Stimulated activated CD4-positive, alpha-beta T cell treated with anti-CD3 and anti-CD28 coated beads, TNF-alpha, amount 100 ng/mL, for 24 hours (primary cell): ENCODE measurements around the gene GABRP.
A peak's percentile ranks its signal among the peaks of the same experiment; 100 is the strongest.
"Not testable (repeated sequence)": the region's sequence is repeated elsewhere in the genome, so short reads cannot be mapped to it uniquely, and the experiment has no call there.

Experiments
- DNase-seq, 3 experiments: peaks; one replicate each; pipeline ENCODE4 v3.0.0-alpha.2; 2020; ENCODE audit warnings: low read depth in 3 of 3

GABRP gene

DNA sequence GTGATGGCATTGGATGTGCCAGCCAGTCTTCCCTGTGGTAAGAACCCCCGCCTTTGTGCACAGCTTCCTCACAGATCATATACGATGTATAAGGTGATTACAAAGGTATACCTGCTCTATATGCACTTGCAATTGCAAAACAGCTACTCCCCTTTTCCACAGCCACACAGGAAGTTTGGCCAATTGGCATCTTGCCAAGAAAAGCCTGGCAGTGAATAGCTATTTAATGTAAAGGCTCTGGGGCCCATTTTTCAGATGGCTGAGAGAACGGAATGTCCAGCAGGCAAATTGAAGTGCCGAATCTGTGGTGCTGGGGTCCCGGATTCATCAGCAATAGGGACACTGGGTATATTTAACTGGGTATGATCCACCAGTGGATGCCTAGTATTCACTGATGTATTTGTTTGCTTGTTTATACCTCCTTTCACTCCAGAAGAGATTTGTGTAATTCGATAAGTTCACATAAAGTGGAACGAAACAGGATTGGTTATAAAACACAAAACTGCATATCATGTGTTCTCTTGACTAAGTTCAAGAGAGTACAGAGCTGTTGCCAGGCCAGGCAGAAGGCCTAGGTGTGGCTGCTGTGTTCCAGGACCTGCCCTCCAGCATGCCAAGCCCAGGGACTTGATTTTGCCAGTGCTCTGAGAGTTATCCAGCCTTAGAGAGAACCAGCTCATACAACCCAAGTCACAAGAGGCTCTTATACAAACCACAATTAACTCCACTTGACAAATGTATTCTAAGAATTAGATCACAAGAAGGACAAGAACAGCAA is 27.7 kb upstream of the GABRP start:
- DNase-seq: no peak

DNA sequence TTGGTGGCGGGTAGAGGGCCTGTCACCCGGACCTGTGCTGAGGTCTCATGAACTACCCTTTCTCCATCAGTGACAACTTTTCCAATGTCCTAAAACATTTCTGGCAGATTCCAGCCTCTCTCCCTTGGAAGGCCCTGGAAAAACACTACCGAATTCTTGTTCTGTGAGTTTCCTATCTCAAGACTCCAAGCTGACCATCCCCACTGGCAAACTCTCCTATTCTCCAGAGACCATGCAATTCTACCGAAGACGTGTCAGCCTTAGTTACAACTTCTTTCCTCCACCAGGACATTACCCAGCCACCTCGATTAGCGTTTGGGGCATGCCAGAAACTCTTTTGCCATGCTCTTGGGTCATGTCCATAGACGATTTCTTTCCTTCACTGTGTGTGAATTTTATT is 26.8 kb upstream of the GABRP start:
- no peak for DNase-seq

DNA sequence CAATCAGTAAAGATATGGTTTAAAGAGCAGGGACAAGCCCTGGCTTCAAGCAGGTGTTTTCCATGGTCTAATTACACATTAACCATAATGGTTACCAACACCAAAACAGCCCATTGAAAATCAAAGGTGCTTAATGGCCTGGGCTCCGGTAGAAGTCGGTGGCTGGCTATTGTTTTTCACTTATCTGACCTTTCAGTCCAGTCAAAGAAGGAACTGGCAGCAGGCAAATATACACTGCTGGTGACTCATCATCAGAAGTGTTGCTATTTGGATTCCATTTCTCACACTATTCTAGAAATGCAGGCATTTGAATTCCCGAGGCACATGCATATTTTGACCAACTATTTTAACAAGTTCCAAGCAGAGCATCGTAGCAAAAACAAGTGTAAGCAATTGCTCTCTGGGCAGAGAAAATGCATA is 26.3 kb upstream of the GABRP start:
- no peak for DNase-seq

DNA sequence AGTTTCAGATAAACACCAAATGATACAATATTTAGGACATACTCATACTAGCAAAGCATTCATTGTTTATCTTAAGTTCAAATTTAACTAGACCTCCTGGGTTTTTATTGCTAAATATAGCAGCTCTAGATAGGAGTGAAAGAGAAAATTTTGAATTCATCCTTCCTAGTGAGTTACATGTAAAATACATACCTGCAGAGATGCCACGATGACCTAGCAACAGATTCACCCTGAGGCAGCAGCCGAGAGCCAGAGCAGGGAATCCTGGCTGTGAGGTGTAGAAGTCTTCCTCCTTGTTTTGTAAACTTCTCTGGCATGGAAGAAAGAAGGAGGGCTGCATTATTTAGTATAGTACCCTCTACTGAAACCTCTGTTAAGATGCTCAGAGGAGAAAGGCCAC is 25.9 kb upstream of the GABRP start:
- DNase-seq: no peak

DNA sequence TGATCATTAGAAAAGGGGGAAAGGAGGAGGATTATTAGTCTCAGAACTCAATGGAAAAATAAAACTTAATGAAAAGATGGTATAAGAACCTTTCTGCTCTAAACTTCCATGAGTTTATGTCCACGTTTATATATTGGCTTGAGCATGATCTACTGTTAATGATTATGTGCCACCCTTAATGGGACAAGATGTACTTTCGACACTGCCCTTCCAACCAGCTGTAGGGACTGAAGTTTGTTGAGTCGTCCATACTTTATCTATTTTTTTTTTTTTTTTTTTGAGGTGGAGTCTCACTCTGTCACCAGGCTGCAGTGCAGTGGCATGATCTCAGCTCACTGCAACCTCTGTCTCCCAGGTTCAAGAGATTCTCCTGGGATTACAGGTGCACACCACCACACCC is 25.0 kb upstream of the GABRP start:
- DNase-seq: no peak

DNA sequence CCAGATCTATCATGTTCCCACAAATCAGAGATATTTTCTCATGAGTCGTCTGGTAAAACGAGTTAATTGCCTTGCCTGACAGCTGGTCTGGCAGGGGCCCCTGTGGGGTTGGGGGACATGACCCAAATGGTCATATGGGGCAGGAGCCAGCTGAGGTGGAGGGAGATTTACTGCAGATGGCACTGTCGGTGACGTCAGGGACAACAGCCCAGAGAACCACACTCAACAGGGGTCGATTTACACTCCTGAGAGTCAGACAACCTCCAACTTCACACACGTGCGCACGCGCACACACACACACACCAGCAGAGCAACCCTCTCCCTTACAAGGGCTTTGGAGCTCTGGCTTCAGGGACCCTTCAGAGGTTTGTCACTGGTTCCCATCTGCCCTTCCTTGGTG is 23.4 kb upstream of the GABRP start:
- DNase-seq: no peak

DNA sequence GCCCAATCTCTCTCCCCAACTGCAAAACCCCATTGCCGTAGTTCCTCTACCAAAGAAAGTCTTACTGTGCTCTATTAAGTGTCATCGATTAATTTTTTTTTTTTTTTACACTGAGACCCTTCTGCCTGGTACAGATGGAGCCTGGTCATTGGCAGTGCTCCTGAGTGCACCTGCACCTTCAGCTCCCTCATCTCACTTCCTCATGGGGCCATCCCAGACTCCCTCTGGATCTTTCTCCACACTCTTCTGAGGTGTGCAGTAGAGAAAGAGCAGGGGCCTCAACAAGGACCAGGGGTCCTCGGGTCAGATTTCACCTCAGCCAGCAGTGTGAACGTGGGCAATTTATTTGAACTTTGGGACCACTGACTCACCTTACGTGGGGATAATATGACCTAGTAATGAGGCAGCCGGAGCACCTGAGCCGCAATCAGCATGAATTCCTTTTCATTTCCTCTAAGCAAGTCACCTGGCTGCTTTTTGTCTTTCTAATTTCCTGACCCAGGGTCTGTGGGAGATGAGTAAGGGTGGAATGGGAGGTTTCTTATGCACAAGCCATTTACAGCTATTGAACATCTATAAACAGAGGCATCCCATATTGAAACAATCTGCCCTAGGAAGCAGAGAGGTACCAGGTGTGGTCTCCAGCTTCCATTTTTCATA is 22.3 kb upstream of the GABRP start:
- DNase-seq: no peak

DNA sequence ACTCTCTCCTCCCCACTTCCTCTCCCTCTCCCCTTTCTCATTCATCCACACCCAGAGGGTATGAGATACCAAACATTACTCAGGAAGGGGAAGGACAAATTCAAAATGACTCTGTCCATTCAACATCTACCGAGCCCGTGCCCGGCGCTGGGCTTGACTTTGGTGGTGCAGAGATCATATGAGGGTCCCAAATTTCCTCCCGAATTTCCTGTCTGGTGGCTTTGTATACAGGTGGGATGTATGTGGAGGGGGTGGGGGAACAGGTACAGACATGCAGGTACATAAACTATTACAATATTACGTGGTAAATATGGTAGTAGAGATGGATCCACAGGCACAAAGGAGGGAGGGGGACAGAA is 21.8 kb upstream of the GABRP start:
- DNase-seq: no peak

DNA sequence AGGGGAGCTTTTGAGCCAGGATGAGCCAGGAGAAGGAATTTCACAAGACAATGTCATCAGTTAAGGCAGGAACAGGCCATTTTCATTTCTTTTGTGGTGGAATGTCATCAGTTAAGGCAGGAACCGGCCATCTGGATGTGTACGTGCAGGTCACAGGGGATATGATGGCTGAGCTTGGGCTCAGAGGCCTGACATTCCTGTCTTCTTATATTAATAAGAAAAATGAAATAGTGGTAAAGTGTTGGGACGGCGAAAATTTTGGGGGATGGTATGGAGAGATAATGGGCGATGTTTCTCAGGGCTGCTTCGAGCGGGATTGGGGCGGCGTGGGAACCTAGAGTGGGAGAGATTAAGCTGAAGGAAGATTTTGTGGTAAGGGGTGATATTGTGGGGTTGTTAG is 21.2 kb upstream of the GABRP start:
- not testable (repeated sequence) for DNase-seq

DNA sequence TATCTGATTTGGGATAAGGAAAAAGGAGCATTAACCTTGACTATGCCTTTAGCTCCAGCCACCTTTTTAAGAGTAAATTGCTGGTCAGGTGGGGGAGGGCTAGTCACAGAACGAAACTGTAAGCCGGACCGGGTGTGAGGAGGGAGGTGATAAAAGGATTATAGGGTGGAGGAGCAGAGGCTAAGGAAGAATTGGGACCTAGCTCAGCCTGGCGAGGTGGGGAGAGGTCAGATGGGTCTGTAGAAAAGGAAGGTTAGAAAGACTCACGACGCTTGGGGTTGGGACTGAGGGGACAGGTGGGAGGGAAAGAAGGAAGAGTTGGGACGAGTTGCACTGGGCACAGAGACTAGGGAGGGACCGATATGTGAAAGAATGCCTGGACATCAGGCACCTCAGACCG is 17.7 kb upstream of the GABRP start:
- DNase-seq: not testable (repeated sequence)

DNA sequence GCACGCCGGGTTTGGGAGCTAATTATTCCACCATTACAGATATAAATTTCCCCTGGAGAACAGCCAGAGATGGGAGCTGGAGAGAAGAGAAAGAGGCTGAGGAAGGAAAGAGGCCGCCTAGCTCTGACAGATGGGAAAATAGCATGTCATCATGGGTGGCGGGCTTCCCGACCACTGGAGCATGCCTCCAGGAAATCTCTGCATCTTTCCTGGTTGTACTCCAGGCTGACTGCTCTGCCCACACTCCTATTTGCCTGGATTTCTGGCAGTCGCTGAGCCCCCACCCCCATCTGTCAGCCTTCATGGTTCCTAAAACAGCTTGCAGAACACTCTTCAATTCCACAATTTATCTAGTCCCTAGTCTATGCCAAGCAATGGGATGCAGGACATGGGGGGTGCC is 14.3 kb upstream of the GABRP start:
- no peak for DNase-seq

DNA sequence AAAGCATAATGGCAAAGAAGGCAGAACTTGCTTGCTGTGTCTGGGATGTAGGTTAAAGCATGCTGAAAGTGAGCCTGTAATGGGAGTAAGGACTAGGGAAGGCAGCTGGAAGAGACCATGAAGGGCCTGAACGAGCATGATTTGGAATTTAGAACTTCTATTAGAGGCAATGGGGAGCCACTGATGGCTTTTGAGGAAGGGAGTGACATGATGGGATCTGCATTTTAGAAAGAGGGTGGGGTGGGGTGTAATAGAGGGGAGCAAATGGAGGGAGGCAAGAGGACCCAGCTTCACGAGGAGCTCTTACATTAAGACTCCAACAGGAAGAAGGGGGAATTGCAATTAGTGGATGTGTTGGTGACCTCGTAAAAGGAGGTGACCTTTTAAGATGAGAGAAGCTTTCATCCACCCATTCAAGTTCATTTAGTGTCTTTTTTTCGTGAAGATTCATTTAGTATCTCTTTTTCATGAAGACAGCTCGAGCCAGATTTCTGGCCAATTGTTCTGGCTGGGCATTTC is 13.6 kb upstream of the GABRP start:
- DNase-seq: no peak

DNA sequence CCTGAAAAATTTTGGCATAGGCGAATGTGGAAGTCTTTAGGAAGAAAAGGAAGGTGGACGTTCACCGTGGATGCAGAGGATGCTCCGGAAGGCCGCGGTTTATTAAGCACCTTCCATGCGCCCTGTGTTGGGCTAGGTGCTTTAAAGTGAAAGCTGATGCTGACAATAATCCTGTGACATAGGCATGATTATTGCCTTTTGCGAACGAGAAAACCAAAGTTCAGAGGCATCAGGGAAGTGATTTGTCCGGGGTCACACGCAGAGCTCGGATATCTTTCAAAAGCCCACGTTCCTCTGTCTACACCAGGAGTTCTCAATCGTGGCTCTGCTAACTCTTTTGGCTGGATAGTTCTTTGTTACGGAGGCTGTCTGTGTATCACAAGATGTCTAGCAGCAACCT is 12.0 kb upstream of the GABRP start:
- DNase-seq: no peak

DNA sequence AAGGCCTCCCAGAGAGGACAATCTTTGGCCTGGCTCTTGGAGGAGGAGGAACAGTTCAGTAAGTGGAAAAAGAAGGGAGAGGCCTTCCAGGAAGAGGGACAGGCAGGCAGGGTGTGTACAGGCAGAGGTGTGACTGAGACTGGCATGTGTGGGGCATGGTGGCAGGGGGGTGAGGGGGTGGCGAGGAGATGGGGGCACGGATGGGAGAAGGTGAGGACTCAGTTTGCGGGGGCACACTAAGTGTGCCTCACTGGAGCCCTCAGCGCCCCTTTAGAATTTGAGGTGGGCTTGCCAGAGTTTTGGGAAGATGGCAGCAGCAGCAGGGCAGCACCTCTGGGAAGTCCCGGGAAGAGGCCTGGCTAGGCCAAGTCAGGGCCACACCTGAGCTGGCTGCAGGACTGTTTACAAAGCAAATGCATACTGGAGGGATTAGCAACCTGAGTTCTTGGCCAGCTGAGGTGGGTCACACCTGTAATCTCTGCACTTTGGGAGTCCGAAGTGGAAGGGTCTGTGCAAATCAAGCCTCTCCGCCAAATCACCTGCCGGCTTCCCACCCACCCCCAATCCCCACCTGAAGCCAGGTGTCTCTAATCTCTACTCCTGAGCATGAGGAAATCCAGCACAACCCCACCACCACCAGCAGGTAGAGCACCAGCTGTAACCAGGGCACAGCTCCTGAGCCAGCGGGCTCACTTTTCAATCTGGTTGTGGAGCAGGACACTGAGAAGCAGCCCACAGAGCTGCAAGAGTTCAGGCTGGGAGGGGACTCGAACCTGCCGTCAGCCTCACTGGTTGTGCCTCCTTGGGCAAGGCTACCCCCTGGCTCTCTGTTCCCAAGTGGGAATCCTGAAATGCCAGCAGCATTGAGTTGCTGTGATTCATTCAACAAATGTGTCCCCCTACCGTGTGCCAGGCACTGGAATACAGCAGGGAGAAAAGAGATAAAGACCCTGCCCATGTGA is 10.2 kb upstream of the GABRP start:
- no peak for DNase-seq

DNA sequence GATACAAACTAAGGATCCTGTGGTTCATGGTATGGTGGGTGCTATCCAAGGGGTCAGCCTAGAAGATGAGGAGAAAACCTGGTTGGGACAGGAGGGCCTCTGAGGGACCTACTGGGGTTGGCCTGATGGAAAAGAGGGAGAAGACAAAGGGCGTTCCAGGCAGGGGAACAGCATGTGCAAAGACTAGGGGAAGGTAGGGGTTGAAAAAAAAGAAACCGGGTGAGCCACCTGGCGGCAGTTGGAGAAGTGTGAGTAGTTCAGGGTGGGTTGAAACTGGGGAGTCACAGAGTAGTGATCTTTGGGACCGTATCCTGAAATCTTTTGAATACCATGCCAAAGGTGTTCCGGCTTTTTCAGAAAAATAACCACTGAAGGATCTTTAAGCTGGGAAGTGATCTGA is 8.7 kb upstream of the GABRP start:
- no peak for DNase-seq

DNA sequence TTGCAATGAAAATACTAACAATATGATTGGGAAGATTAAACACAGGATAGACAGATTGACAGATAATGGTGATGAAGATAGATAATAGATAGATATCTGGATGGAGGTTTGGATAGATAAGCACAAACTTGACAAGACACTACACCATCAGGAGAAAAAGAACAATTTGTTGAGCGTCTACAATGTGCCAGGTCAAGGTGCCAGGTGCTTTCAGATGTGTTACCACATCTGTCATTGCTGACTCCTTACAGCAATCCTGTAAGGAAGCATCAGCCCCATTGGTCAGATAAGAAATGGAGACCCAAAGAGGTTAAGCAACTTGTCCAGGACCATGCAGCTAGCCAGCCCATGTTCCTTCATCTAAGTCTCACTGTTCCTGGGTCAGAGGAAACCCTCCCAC is 1.6 kb upstream of the GABRP start:
- DNase-seq: no peak

DNA sequence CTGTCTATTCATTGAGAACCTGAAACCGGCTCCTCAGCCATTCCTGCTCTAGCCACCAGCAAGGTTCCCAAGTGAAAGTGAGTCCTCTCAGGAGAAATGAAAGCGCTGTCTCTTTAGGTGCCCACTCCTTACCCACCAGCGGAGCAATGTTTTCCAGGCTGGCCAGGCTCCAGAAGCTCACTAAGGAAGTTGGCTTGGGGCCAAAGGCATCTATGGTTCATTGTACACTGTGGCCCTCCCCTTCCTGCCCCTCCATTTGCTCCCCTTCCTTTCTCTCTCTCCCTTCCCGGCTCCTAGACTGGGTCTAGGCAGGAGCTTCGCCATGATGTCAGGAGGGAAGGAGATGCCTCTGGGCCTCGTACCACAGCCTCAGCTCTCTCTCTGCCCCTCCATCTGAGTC is 1.1 kb upstream of the GABRP start:
- DNase-seq: no peak

DNA sequence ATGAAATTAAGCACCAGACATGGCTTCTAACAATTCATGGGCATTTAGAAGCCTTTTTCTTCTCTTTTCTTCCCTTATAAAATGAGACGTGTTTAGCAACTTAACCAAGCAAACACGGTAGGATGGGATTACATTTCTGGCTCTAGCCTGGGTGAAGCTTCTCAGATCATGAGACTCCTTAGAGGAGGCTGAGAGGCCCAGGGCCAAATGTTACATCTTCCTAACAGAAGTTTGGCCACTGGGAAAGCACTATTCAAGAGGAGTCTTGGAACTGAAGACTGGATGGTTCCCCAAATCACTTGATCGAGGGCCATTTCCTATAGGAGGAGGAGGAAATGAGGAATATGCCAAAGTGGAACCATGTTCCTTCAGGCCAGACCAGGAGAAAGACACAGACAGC is 1.9 kb downstream of the GABRP start:
- DNase-seq: no peak

DNA sequence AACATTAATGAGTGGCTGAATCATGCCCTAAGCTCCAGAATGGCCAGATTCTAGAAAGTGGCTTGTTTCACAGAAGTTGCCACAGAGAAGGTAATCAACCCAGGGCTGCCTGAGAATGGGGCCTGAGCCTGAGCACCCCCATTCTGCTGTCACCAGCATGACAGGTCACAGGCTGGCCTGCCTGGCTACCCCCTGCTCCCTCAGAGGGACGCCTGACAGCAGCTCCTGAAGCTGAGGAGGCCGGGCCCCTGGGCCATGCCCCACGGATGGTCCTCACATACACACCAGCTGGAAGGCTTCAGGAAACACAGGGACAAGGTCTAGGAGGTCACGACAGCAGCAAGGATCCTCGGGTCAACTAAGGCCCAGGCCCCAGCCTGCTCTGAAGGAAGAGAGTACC is 3.7 kb downstream of the GABRP start:
- DNase-seq: no peak

DNA sequence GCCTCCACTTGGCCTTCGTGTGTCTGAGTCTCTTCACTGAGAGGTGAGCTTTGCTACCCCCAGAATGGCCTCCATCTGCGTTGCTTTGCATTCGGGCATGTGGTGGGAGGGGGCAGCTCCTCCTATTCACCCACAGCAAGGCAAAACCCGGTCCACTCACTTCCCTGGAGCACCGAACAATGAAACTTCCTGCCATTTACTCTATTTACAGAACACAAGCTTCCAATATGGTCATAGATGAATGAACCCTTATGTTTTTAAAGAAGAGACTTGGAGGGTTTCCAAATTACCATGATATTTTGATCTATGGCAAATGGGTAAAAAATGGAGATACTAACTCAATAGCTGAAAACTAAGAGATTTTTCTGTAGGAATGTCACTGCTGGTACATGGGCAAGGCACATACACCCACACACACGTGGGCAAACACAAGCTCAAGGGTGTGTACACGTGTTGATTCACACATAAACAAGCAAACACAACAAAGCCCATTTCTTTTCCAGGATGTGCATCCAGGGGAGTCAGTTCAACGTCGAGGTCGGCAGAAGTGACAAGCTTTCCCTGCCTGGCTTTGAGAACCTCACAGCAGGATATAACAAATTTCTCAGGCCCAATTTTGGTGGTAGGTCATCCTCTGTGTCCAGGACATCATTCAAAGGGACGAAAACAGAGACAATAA is 5.2 kb downstream of the GABRP start:
- DNase-seq: no peak

DNA sequence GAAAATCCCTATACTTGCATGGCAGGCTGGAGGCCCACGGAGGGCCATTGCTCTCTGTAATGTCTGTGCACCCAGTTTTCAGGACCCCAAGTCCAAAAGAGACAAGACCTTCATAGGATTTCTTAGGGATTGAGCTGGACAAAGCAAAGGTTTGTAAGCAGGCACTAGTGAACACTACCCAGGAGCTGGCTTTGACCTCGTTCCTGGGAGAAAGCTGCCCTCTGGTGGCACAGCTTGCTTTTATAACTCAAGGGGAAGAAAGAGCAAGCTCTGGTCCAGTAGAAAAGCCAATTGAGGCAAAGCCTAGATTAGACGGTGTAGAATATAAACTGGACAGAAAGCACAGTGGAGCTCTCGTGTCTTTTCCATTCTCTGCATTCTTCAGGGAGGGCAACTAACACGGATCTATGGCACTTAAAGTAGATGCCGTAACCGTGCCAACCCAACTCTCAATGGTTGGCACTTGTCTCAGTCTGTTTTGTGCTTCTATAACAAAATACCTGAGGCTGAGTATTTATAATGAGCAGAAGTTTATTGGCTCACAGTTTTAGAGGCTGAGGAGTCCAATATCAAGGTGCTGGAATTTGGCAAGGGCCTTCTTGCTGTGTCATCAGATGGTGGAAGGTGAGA is 7.9 kb downstream of the GABRP start:
- DNase-seq: peak in 1 of 3 experiments; percentile 16
